Measurements from ENCODE around the gene SLC44A5.

- no peak for TF ChIP-seq CTCF (IDR thresholded peaks at IDR 0.05)
- no peak for TF ChIP-seq POLR2A (IDR thresholded peaks at IDR 0.05)
Observed at GRCh38 chr1:75431843-75432242, 179.1 kb downstream of the SLC44A5 start.

Measured in stomach (tissue), 4 donors.